ENCODE results near the gene PACS1.
"Not testable (repeated sequence)": the region's sequence is repeated elsewhere in the genome, so short reads cannot be mapped to it uniquely, and the experiment has no call there.

Gene PACS1

GRCh38 chr11:66253081-66253480 lies 183.0 kb downstream of the PACS1 start:
- not testable (repeated sequence) for DNase-seq (ENCODE audit: low read depth in 2 of 2)

- no peak for DNase-seq (ENCODE audit: low read depth in 2 of 2)
Observed at GRCh38 chr11:66258473-66258893, 188.4 kb downstream of the PACS1 start.

GRCh38 chr11:66259225-66259624 lies 189.2 kb downstream of the PACS1 start:
- no peak for DNase-seq (ENCODE audit: low read depth in 2 of 2)

DNA sequence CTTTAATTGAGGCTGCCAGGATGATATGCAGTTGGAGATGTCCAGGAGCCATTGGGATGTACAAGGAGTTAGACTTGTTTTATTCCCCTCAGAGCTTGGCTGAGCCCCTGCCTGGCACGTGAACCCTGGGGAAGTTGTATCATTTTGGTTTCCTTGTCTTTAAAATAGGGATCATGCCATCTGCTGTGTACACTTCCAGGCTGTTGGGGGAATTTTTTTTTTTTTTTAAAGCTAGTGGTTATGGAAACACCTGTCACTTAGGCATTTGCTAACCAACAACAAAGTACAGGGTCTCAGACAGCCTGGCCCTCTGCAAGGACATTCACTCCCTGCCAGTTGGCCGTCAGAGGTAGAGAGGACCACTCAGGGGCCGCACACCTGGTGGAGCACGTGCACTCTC lies 189.9 kb downstream of the PACS1 start:
- no peak for DNase-seq (ENCODE audit: low read depth in 2 of 2)

DNA sequence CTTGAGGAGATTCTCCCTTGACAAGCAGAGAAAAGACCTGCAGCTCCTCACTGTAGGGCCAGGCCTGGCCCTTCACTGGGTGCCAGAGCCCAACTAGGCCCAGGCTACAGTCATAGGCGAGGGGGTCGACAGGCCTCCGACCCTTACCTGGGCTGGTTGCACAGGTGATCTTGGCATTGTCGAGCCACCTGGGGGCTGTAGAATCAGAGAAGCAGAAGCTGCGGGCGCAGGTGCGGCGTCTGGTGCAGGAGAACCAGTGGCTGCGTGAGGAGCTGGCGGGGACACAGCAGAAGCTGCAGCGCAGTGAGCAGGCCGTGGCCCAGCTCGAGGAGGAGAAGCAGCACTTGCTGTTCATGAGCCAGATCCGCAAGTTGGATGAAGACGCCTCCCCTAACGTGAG lies 191.5 kb downstream of the PACS1 start:
- DNase-seq (ENCODE audit: low read depth in 2 of 2): no peak

DNA sequence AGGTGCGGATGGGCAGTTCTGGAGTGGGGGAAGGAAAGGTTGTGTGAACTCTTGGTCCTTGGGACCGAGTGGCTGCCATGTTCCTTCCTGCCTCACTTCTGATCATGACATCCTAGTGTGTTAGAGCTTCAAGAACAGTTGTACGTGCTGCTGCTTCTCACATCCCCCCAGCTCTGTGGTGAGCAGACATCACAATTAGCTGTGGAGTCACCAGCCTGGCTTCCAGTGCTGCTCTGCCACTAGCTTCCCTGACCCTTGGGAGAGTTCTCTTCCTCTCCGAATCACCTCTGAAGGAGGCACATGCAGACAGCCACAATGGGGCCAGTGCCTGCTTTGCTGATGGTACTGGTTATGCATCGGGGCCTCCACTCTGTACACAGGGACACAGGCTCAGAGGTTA lies 192.1 kb downstream of the PACS1 start:
- no peak for DNase-seq (ENCODE audit: low read depth in 2 of 2)

- no peak for DNase-seq (ENCODE audit: low read depth in 2 of 2)
Observed at GRCh38 chr11:66262696-66263095, 192.6 kb downstream of the PACS1 start.

DNA sequence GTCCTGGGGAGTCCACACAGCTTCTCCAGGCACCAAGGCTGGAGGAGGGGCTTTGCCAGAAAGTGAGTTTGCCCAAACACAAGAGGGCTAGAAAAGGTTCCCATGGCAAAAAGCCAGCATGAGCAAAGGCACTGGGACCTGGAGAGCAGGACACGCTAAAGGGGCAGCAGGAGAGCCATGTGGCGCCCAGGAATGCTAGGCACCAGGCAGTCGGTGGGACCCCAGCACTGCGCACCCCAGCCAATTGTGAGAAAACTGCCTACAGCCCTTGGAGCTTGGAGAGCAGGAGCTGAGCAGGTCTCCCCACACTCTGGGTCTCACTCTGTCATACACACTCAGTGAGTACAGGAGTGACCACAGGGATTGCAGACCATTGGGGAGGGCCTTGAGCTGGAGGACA lies 193.2 kb downstream of the PACS1 start:
- DNase-seq (ENCODE audit: low read depth in 2 of 2): no peak

DNA sequence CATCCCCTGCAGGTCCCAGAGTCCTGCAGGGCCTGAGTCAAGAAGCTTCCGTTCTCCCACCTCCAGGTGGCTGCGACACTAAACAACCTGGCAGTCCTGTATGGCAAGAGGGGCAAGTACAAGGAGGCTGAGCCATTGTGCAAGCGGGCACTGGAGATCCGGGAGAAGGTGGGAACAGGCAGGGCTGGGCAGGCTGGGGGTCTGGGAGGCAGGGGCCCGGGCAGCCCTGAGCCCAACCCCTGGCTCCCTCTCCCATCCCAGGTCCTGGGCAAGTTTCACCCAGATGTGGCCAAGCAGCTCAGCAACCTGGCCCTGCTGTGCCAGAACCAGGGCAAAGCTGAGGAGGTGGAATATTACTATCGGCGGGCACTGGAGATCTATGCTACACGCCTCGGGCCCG lies 193.7 kb downstream of the PACS1 start:
- no peak for DNase-seq (ENCODE audit: low read depth in 2 of 2)

- DNase-seq (ENCODE audit: low read depth in 2 of 2): no peak
Observed at GRCh38 chr11:66264383-66264782, 194.3 kb downstream of the PACS1 start.

GRCh38 chr11:66264914-66265313 lies 194.8 kb downstream of the PACS1 start:
- DNase-seq (ENCODE audit: low read depth in 2 of 2): no peak

GRCh38 chr11:66265531-66266377 lies 195.7 kb downstream of the PACS1 start:
- DNase-seq (ENCODE audit: low read depth in 2 of 2): no peak

DNA sequence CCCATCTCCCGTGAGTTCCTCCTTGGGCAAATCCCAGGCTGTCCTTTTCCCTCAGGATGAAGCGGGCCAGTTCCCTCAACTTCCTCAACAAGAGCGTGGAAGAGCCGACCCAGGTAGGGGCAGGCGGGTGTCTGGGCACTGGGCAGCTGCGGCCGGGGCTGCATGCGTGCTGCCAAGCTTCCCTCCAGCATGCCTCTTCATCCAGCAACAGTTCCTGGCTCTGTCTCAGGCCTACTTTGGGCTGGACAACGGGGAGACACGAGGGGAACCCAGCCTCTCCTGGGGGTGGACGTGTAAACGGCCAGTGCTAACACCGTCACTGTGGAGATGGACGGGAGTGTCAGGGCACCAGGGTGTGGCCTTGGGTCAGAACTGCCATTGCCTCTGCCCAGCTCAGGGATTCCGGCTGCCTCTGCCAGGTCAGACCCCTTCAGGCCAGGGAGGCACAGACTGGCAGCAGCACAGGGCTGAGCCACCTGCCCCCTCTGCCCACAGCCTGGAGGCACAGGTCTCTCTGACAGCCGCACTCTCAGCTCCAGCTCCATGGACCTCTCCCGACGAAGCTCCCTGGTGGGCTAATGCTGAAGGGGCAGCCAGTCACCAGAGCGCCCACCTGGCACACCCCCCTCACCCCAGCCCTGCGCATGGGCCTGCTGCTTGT lies 196.4 kb downstream of the PACS1 start:
- DNase-seq (ENCODE audit: low read depth in 2 of 2): no peak

DNA sequence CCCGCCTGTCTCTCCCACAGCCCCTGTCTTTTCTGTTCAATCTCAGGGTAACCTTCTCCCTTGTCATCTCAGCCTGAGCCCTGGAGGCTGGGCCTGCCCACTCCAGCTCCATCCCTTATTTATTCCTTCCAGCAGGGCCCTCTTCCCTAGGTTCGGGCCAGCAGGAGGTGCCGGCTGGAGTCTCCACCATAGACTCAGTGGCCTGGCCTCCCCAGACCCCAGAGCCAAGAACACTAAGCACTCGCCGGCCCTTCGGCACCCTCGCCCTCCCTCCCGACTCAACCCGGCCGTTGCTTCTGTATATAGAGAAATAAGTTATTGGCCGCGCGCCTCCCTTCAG lies 196.9 kb downstream of the PACS1 start:
- DNase-seq (ENCODE audit: low read depth in 2 of 2): no peak

DNA sequence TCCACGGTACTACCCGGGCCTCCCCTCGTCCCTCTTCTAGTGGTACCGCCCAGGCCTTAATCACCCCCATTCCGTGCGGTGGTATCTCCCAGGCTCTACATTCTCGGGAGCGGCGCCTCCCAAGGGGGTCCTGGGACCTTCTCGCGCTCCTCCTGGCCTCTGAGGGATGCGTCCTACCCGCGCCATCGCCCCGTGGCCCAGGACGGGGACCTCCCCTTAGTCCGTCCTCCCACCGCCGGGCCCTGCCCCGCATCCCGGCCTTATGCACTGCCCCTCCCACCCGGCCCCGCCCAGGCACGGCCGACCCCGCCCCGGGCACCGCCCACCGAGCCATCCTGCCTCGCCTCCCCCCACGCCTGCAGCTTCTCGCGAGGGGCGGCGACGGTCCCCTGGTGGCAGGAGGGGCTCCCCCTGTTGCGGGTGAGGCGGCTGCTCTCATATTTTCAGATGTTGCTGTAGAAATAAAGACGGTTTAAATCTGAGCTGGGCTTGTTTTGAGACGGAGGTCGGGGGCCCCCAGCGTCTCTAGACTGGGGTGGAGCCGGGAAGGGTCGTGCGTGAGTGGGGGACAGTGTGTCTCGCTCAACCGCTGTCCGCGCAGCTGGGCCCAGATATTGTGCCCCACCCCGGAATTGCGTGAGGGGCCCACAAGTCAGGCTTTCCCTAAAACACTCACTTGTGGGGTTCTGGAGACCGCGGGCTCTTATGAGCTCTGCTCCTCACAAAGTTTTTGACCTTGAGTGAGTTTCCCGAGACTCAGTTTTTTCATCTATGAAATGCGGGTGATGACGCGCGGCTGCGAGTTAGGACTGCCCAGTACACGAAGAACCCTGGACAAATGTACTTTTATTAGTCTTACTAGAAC lies 197.5 kb downstream of the PACS1 start:
- peak; percentile 59 to 73 for DNase-seq (ENCODE audit: low read depth in 2 of 2)

DNA sequence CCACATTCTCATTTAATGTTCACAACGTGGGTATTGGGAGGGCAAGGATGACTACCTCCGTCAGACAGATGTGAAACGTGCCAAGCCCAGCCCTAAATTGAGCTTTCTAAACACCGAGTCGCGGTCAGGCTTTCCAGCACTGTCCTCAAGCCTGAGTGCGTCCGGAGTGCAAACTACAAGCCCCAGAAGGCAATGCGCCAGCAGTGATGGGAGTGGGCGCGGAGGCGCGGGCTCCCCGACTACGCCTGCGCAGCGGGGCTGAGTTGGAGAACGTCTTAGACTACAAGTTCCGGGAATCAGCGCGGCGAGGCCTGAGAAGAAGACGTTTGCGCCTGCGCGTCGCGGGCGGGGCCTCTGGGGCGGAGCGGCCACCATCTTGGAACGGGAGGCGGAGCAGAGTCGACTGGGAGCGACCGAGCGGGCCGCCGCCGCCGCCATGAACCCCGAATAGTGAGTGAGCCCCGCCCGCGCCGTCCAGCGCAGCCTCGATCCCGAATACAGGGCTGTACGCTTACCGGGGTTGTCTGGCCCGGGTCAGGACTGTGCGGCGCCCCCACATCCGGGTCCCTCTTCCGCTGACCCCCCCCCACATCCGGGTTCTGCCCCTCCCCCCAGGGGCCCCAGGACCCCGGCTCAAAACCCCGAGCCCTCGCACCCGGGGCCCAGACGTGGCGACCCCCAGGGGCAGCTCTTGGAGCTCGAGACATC lies 198.3 kb downstream of the PACS1 start, which contains the start of gene RAB1B:
Gene RAB1B, plus strand, starts transcription at position 396 of the 708 bp plus-strand sequence. Its CDS starts 41 bp downstream, at position 437.
- peak; percentile 98 to 99 for DNase-seq (ENCODE audit: low read depth in 2 of 2)

DNA sequence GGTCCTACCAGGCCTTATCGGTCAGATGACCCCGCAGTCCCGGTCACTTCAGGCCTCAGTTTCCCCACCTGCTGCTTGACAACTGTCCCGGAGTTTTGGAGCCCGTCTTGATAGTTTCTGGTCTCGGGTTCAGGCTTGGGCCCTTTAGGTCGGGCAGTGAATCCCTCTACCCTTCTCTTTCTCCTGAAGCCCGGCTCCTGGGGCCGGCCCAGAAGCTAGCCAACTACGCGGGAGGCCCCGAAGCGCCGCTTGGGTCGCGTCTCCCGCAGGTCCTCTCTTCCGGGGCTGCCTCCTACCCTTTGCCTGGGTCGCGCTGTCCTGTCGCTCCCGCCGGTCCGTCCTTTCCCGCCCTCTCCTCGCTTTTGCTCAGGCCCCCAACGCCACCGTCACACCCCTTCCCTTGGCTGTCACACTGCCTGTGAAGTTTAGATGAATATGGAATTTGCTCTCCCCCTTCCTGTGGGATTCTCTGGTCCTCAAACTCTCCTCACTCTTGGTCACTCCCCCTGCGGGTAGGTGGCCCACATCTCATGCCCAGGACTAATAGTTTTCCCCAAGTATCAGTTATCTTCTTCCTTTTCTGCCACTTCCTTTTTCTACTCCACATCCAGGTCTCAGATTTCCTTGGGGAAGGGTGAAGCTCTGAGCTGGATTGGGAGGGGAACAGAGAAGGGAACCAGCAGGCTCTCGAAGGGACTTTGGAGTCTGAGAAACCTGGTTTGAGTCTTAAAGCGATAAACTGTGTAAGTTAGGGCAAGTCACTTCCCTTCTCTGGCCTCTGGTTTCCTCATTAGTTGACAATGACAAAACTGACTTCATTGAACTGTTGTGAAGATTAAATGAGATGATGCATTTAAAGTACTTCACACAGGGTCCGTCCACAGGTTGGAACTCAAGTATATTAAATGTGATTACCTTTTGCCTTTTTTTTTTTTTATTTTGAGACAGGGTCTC lies 199.2 kb downstream of the PACS1 start:
- no peak for DNase-seq (ENCODE audit: low read depth in 2 of 2)

GRCh38 chr11:66271816-66272215 lies 201.7 kb downstream of the PACS1 start:
- DNase-seq (ENCODE audit: low read depth in 2 of 2): no peak

GRCh38 chr11:66272596-66272995 lies 202.5 kb downstream of the PACS1 start:
- no peak for DNase-seq (ENCODE audit: low read depth in 2 of 2)

DNA sequence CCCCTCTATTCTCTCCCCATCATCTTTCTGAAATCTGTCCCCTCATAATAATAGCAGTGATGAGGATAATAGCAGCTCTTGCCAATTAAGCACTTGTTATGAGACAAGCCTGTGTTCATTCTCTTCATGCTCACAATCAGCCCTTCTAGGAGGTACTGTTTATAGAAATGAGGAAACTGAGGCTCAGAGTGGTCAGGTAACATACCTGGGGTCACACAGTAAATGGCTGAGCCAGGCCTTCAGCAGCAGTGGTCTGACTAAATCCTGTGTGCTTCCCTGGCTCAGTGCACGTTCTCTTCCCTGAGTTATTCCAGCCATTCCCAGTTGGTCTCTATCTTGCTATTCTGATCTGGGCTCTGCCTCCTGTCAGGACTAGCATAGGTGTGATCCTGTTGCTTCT lies 204.1 kb downstream of the PACS1 start:
- no peak for DNase-seq (ENCODE audit: low read depth in 2 of 2)

DNA sequence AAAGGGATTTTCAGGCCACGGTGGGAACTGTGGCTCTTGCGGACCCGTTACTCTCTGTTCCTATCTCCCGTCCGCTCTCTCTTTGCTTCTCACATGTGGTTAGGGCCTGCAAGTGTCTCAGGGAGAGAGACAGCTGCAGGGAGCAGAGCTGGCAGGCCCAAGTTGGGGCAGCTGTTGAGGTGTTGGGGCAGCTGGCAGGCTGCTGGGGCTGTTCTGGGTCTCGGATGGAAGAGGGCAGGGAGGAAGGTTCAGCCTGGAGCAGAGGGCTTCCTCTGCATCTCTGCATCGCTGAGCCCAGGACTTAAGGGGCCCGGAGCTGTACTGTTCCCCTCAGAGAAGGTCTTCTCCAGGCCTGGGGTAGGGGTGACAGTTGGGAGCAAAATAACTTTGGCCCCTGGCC lies 205.3 kb downstream of the PACS1 start:
- no peak for DNase-seq (ENCODE audit: low read depth in 2 of 2)

Data from fibroblast of skin of left biceps (primary cell).